HFFc6 (cell line): ENCODE measurements around the gene RBMS2. TPM values are rescaled to one million over a fixed set of nuclear protein-coding genes. Genes with fewer than 3 reads are reported as not detected.

ENCODE experiments used
- DNase-seq: peaks from one replicate; pipeline ENCODE4 v3.0.0-alpha.2; 2018
- H3K27ac Mint-ChIP-seq: 2 replicates; pipeline ENCODE4 v1.8.0; 2020; ENCODE audit warnings: mild to moderate bottlenecking, mixed read lengths
- H3K27me3 Mint-ChIP-seq: 2 replicates; pipeline ENCODE4 v1.8.0; 2021; ENCODE audit warnings: mild to moderate bottlenecking, moderate library complexity, mixed read lengths; ENCODE audit not compliant: insufficient read depth
- H3K36me3 Mint-ChIP-seq: 2 replicates; pipeline ENCODE4 v1.8.0; 2021; ENCODE audit warnings: low read depth, mixed read lengths
- H3K4me1 Mint-ChIP-seq: 2 replicates; pipeline ENCODE4 v1.8.0; 2020; ENCODE audit warnings: low read depth, mixed read lengths
- H3K4me3 Mint-ChIP-seq: 2 replicates; pipeline ENCODE4 v1.8.0; 2020; ENCODE audit warnings: mild to moderate bottlenecking, moderate library complexity, mixed read lengths
- H3K9me3 Mint-ChIP-seq: 2 replicates; pipeline ENCODE4 v1.8.0; 2020; ENCODE audit warnings: mild to moderate bottlenecking, mixed read lengths
- long read RNA-seq: library from polyadenylated mRNA; unstranded; transcript quantifications from one replicate; pipeline ENCODE4 v2.0.0, GENCODE V29; 2019
- total RNA-seq, 6 experiments: library from RNA; stranded (reverse); fragmentation: NEBNext Ultra II Directional; extraction: Animal tissue kit (Norgen Biotek cat#: 25700); gene quantifications; 2 replicates in 1 of 6; 3 replicates in 5 of 6; pipeline ENCODE4 v1.2.3, GENCODE V29; 2021
- TF ChIP-seq, protein P1 (sequence below): fragments of 200-600 bp; sonication (generic); IDR thresholded peaks from 2 replicates; pipeline ENCODE4 v1.5.0; 2021; ENCODE audit warnings: antibody characterized with exemption, mild to moderate bottlenecking

Gene RBMS2, protein sequence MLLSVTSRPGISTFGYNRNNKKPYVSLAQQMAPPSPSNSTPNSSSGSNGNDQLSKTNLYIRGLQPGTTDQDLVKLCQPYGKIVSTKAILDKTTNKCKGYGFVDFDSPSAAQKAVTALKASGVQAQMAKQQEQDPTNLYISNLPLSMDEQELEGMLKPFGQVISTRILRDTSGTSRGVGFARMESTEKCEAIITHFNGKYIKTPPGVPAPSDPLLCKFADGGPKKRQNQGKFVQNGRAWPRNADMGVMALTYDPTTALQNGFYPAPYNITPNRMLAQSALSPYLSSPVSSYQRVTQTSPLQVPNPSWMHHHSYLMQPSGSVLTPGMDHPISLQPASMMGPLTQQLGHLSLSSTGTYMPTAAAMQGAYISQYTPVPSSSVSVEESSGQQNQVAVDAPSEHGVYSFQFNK
- 10 to 100 TPM; 77.0 to 83.2 (median 81.7) TPM for total RNA-seq
- long read RNA-seq, full-length matches to known transcripts: 9 of 34 reads
- long read RNA-seq, partial matches to known transcripts: 0 of 34 reads
- long read RNA-seq, other reads (novel, unspliced or antisense): 25 of 34 reads

DNA sequence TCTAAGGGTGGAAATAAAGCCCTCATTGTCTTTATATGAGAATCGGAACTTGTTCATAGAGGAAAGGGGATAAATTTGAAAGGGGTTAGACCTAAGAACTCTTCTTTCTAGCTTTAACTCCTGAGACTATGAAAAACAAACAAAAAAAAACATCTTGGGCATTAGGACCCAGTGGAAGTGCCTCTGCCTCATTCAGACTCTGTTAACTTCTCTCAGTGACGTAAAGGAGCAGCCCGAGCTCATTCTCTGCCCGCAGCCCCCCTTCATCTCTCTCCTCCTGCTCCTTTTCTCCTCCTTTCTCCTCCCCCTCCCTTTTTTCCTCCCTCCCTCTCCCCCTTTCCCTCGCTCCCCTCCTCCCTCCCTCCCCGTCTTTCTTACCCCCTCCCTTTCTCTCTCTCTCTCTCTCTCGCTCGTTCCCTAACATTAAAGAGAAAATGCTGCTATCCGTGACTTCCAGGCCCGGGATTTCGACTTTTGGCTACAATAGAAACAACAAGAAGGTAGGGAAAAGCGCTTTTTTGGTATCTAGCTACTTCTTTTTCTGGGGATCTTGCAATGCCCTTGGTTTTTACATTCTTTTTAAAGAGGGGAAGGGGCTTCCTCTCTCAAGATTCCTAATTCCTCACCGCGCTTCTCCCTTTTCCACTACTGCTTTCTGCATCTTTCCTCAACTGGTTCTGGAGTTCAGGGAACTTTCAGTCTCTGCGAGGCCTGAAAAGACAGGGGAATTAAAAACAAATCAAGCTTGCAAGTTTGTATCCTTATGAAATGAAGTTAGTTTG is at the start of gene RBMS2:
Gene RBMS2, plus strand, starts transcription at position 231 of the 782 bp plus-strand sequence. Its CDS starts 204 bp downstream, at position 435.
- Mint-ChIP-seq H3K36me3 (peaks cover 8% of the 10 kb centered on the region; the same call in 1 of the 2 replicates), H3K4me3 (peak within 1 kb of the TSS; percentile 92), H3K27me3 (no peaks in the 10 kb centered on the region), H3K4me1 (peaks cover 55% of the 10 kb centered on the region), H3K27ac (peak within 1 kb of the TSS; percentile 72), H3K9me3 (no peaks in the 10 kb centered on the region)
- TF ChIP-seq, protein P1, sequence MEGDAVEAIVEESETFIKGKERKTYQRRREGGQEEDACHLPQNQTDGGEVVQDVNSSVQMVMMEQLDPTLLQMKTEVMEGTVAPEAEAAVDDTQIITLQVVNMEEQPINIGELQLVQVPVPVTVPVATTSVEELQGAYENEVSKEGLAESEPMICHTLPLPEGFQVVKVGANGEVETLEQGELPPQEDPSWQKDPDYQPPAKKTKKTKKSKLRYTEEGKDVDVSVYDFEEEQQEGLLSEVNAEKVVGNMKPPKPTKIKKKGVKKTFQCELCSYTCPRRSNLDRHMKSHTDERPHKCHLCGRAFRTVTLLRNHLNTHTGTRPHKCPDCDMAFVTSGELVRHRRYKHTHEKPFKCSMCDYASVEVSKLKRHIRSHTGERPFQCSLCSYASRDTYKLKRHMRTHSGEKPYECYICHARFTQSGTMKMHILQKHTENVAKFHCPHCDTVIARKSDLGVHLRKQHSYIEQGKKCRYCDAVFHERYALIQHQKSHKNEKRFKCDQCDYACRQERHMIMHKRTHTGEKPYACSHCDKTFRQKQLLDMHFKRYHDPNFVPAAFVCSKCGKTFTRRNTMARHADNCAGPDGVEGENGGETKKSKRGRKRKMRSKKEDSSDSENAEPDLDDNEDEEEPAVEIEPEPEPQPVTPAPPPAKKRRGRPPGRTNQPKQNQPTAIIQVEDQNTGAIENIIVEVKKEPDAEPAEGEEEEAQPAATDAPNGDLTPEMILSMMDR: no peak
- peak; percentile 91 for DNase-seq

DNA sequence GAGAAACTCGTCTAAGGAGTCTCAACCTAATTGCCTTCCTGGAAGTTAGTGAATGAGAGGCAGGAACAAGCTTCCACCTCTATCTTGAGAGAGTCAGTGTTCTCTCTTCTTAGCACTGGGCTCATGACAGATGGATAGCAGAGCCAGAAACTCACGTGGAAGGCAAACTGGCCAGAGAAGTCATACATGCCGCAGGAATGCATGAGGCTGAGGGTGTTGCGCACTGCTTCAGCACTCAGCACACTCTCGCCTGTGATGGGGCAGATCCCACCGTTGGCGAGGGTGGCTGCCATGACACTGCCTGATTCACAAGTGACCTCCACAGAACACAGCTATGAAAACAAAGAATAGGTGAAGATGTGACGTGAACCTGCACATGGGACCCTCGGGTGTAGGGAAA is 47.2 kb upstream of the RBMS2 start:
- Mint-ChIP-seq H3K4me3 (no peak overlapping the region), H3K36me3 (peaks cover 14% of the 10 kb centered on the region), H3K9me3 (no peaks in the 10 kb centered on the region), H3K27me3 (peaks cover 2% of the 10 kb centered on the region; the same call in 1 of the 2 replicates), H3K4me1 (peaks cover 7% of the 10 kb centered on the region), H3K27ac (no peak overlapping the region)
- DNase-seq: no peak
- TF ChIP-seq, protein P1: no peak

DNA sequence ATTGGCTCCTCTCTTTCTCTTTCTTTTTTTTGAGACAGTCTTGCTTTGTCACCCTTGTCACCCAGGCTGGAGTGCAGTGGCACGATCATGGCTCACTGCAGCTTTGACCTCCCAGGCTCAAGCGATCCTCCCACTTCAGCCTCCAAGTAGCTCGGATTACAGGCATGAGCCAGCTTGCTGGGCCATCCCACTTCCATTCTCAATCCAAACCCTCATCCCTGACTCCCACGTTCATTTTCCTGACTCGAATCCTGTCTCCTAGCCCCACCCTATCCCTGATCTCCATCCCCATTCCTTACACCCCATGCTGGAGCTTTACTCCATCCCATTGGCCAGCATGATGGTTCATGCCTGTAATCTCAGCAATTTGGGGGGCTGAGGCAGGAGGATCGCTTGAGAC is 45.5 kb upstream of the RBMS2 start:
- Mint-ChIP-seq H3K36me3 (peaks cover 7% of the 10 kb centered on the region; the same call in 1 of the 2 replicates), H3K27ac (no peak overlapping the region), H3K9me3 (no peaks in the 10 kb centered on the region), H3K4me1 (no peaks in the 10 kb centered on the region), H3K27me3 (peaks cover 2% of the 10 kb centered on the region; the same call in 1 of the 2 replicates), H3K4me3 (no peak overlapping the region)
- DNase-seq: no peak
- TF ChIP-seq, protein P1: no peak

DNA sequence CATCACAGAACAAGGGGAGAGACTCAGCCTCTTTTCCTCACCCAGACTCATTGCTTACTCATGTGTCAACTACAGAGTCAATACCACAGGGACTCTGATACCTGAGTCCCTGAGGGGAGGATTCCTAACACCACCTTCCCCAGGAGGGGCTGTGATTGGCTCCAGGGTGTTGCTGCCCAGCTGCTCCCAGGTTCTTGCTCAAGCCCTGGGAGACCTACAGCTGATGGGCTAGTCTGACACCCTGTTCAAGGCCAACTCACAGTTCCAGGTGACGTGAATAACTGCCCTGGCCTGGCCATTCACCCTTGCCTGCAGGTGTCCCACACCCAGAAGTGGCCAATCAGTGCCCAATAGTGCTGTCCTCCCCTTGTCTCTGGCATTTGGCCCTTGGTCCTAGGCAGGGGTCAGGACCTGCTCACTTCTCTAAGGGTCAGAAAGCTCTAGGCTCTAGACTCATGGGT is 44.6 kb upstream of the RBMS2 start:
- Mint-ChIP-seq H3K4me1 (no peaks in the 10 kb centered on the region), H3K4me3 (no peak overlapping the region), H3K27ac (no peak overlapping the region), H3K9me3 (no peaks in the 10 kb centered on the region), H3K36me3 (peaks cover 7% of the 10 kb centered on the region; the same call in 1 of the 2 replicates), H3K27me3 (peaks cover 2% of the 10 kb centered on the region; the same call in 1 of the 2 replicates)
- DNase-seq: no peak
- TF ChIP-seq, protein P1: no peak

DNA sequence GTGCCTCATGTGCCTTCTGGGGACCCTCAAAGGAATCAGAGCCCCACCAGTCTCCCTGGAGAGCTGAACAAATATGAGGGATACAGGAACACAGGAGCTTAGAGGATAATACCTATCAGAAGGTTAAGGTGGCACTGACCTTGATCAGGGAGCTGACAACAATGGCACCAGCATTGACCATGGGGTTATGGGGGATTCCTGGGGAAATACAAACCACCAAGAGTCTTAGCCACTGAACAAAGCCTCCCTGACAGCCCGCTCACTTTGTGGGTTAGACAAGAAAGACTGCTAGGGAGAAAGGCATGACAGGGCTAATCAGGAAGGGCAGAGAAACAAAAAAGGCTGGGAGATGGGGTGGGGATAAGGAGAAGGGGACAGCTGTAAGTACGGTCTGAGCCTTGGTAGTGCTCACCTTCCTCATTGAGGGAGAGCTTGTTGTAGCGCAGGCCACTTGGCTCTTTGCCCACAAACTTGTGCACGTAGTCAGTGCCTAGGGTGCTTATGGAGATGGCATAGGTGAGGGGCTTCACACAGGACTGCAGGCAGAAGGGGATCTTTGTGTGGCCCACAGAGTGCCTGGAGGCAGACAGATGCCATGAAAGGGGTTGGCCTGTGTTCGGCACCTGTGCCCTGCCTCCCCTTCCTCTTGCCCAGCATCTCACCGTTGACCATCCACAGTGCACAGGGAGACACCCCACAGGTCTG is 43.9 kb upstream of the RBMS2 start:
- Mint-ChIP-seq H3K4me1 (no peaks in the 10 kb centered on the region), H3K27ac (no peak overlapping the region), H3K36me3 (peaks cover 7% of the 10 kb centered on the region; the same call in 1 of the 2 replicates), H3K4me3 (no peak overlapping the region), H3K27me3 (peaks cover 2% of the 10 kb centered on the region; the same call in 1 of the 2 replicates), H3K9me3 (no peaks in the 10 kb centered on the region)
- DNase-seq: no peak
- TF ChIP-seq, protein P1: no peak
